Stimulated activated CD4-positive, alpha-beta T cell treated with anti-CD3 and anti-CD28 coated beads, Interleukin-4, amount 100 ng/mL, for 48 hours (primary cell): ENCODE results near the gene MUS81.
A peak's percentile ranks its signal among the peaks of the same experiment; 100 is the strongest.
"Not testable (repeated sequence)": the region's sequence is repeated elsewhere in the genome, so short reads cannot be mapped to it uniquely, and the experiment has no call there.

Experiments used
- DNase-seq, 2 donors: peaks; one replicate each; pipeline ENCODE4 v3.0.0-alpha.2; 2020; ENCODE audit warnings: low read depth in 2 of 2

MUS81 gene

DNA sequence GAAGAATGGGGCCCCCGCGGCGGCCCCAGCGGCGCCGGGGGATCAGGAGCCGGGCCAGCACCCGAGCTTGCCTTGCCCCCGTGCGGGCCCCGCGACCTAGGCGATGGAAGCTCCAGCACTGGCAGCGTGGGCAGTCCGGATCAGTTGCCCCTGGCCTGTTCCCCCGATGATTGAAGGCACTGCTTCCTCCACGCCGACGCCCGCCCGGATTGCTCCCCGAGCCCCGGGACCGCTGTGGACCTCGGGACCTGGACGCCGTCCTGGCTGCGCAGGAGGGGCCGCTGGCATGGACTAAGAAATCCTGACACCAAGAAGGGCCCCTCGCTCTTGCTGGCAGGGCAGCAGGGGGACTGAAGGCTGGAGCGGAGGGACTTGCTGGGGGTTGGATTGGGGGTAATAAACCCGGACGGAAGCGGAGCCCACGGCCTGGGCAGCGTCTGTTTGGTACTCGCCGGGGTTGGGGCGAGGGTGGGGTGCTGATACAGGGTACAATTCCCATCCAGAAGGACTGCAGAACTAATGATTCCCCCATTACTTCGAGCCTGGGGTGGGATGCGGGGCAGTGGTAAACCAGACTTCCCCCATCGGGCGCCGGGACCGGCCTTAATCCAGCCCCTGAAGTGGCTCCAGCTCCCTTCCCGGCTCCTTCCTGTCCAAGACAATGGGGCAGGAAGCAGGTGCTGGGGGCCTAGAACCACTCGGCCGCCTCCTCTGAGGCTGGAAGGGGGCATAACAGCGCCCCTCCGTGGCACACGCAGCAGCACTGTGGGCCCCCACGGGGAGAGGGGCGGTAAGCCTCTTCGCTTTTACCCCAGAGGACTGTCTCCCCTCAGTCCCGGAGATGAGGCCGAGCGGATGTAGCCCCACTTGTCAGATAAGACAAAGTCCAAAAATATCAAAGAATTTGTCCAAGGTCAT, 31.2 kb downstream of the MUS81 start:
- no peak for DNase-seq

DNA sequence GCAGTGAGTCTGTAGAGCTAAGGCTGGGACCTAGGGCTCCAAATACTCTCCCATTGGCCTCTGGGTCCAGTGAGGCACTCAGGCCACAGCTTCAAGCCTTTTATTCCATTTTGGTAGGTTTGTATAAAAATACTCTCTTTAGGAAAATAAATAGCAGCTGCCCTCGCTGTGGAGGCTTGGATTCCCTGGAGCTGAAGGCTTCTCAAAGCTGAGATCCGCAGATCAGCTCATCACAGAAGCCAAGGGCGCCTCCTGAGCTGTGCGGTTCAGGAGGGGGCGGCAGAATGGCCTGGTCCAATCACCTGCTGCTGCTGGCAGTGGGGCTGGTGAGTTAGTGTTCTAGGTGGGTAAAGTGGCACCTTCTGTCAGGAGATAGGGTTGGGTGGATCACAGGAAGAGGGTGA, 31.9 kb downstream of the MUS81 start:
- DNase-seq = not testable (repeated sequence)

DNA sequence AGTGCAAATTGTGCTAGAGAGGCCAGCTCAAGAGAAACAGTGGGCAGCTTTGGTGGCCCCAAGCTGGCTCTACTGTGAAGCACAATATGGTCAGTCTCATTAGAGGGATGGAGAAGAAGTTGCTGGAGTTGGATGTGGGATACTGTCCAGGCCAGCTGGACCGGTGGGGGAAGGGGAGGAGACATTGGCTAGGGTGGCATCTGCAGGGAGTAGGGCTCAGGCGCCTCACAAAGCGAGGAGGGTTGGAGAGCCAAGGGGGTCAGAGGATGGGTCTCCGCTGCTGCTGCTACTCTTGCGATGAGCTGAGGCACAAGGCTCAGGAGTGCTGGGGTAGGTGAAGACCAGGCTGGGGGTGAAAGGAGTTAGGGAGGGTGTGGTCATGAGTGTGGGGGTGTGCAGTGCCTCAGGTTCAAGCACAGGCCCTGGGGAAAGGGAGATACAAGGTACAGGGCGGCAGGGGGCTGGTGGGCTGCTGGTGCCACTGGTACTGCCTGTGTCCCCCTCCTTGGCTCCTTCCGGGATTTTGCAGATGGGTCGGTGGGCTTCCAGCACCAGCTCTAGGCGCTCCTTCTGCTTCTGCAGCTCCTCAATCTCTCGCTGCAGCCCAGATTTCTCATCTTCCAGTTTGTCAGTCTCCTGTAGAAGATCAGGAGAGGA, 32.6 kb downstream of the MUS81 start:
- no peak for DNase-seq

DNA sequence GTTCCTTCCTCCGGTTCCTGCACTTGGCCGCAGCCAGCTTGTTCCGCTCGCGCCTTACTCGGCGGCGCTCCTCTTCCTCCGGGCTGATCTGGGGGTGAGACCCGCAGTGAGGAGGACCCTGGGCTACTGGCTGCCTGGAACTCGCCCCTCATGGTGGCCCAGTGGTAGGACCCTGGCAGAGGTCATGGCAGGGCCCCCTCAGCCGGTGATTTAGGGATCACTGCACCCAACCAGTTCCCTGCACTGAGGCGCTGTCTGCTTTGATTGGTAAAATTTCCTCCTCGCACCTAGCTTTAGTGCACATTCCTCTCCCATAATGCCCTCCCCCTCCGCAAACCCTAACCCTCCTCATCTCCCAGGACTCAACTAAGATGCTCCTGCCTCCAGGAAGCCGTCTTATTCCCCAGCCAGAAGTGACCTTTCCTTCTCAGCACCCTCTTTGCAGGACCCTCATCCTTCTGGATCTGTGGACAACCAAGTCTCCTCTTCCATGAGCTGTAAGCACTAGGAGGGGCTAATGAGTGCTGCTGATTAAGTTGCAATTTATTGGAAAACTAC, 33.9 kb downstream of the MUS81 start:
- no peak for DNase-seq

DNA sequence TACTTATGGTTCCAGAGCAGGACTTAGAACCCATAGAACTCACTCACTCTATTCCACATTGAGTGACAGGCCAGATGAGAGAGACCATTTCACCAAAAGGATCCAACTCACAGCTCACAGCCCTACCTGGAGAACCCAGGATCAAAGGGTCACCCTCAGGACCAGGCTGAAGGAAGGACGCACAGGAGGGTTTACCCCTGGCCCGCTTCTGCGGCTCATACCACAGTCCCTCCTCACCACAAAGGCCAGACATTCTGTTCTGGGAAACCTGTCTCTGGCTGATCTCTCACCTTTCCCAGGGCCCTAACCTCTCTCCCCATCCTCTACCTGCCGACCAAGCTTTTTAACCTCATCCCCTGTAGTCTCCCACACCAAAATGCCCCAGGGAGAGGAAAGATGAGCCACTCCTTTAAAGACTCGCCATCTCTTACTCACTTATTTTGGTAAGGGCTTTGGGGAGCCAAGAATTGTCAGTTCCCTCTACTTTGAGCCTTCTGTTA, 35.3 kb downstream of the MUS81 start:
- no peak for DNase-seq

DNA sequence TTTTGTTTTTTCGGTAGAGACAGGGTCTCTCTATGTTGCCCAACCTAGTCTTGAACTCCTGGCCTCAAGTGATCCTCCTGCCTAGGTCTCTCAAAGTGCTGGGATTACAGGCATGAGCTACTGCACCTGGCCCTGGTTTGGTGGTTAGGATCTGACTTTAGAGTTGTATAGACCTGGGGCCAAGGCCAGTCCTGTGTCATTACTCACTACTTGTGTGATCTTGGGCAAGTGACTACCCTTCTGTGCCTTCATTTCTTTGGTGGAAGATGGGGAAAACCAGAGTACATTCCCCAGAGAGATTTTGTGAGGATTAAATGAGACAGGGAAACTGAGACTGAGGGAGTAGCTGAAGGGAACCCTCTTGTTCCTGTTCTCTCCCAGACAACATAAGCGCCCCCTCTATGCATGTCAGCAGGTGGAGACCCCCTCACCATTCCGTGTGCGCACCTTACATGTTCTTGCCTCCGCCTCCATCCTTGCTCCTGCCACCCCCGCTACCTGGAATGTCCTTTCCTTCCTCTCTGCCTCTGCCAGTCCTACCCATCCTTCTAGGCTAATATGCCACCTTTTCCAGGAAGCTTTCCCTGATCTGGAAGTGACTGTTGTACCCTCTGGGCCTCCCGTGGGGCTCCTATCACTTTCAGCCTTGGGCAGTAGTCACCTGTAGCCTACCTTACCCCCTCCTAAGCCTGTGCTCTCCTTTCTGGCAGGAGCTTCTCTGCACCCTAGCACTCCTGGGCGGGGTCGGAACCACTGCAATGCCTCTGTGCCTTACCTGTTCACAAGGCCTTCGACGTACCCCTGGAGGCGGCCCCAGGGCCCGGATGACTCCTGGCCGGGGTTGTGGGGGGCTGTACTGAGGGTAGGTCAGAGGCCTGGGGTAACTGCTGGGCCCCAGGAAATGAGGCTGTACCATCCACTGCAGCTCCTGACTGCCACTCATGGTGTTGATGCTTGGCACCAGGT, 36.1 kb downstream of the MUS81 start:
- no peak for DNase-seq

DNA sequence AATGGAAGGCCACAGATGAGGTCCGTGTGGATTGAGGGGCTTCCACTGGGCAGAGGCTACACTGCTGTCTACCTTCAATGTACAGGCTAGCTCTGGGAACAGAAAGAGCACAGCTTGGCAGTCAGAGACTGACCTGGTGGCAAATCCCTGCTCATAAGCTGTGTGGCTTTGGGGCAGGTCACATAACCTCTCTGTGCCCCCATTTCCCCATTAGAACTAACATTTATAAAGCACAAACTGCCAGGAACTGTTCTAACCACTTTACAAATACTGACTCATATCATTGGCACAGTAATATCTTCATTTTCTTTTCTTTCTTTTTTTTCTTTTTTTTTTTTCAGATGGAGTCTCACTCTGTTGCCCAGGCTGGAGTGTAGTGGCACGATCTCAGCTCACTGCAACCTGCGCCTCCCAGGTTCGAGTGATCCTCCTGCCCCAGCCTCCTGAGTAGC, 36.8 kb downstream of the MUS81 start:
- no peak for DNase-seq

DNA sequence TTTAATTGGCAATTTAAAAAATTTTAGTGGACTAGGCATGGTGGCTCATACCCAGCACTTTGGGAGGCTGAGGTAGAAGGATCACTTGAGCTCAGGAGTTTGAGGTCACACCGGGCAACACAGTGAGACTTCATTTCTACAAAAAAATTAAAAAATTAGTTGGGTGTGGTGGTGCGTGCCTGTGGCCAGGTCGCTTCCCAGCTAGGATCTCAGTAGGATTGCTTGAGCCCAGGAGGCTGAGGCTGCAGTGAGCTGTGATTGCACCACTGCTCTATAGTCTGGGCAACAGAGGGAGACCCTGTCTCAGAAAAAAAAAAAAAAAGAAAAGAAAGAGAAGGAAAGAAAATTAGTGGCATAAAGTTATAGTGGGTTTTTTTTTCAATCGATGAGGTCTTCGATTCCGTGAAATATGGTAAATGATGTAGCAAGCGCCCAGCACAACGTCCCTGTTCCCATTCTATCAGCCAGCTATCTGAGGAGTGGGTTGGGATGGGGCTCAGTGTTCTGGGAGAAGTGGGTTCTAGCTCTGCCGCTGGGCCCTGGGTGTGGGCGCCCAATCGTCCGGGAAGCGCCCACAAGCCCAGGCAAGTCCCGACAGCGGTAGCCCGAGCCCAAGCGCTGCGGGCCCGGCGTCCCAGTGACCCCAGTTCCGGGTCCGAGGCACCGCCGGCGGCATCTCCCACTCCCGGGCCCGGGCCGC, 38.6 kb downstream of the MUS81 start:
- DNase-seq = no peak

DNA sequence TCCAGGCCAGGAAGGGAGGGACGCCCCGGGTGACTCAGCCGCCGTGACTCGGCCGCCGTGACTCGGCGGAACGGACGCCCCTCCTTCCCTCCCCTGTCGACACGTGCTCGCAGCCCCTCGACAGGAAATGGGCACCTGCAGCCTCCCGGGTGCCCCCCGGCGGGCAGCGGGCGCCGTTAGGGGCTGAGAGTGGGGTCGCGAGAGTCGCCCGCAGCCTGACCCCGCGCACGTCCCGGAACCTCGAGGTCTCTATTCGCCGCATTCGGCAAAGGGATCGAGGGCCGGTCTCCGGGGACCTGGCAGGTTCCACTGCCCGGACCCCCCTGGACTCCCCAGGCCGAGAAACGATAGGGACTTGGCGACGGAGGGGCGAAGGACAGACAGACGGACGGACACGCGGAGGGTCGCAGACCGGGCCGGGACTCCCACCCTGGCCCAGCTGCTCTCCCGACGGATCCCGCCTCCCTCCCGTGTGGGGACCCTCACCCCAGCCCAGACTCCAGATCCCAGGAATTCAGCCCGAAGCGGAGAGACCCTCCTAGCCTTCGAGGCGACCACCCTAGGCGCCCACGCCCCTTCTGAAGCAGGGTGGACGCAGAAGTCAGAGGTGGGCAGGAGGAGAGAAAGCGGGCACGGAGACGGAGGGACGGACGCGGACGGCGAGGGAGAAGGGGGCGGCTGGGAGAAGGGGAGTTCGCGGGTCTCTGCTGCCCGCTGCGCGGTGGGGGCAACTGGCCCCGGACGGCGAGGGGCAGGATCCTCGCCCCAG, 39.3 kb downstream of the MUS81 start:
- peak; percentile 65 to 73 for DNase-seq

DNA sequence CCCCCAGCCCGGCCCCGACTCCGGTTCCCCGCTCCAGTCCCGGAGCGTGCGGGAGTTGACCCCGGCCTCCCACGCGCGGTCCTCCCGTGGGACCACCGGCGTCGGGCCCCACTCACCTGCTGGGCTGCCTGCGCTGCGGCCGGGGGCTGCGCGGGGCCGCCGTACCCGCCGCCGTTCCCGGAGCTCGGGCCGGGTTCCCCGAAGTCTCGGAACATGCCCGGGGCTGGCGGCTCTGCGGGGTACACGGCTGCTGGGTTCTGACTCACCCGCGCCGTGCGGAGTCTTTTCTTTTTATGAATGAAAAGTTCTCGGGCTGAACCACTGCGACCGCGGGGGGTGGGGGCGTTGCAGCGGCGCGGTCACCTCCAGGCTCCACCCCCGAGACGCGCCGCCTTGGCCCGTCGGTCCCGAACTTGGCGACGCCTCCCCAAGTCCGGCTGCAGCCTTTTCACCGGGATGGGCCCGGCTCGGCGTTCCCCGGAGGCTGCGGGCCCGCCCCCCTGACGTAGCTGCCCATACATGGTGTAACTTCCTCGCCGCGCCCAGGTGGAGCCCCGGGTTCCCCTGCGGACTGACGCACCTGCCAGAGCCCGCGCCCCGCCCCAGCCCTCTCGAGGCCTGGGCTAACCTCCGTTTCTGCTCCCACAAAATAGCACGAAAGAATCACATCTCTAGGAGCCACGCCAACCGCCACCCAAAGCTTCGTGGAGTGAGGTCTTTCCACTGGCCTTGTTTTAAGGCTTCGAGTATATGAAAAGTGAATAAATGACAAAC, 40.1 kb downstream of the MUS81 start, which contains the start of gene FOSL1:
Gene FOSL1, minus strand, starts transcription at position 264 of the 774 bp plus-strand sequence. Its CDS starts 49 bp downstream, at position 215.
- peak; percentile 94 for DNase-seq

DNA sequence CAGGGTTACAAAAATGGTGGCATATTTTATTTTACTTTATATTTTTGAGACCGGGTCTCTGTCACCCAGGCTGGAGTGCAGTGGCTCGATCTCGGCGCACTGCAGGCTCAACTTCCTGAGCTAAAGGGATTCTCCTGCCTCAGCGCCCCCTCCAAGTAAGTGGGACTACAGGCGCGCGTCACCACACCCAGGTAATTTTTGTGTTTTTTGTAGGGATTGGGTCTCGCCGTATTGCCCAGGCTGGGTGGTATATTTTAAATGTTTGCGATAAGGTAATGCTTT, 40.6 kb downstream of the MUS81 start:
- no peak for DNase-seq

DNA sequence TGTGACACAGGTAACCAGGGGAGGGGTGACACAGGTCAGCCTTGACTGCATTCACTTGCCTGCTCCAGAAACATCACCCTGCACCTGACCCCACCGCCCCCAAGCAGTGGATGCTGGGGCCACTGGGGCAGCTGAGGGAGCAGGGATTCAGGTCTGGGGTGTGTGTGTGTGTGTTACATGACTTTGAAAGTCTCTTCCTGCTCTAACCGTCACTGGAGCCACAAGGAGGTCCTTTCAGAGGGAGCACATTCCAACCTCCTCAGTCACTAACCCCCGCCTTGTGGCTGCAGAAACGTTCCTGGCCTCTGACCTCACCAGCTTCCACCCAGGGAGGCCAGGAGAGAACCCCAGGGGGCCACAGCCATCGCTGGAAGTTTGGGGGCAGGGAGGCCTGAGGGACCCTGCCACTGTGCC, 42.8 kb downstream of the MUS81 start:
- no peak for DNase-seq

DNA sequence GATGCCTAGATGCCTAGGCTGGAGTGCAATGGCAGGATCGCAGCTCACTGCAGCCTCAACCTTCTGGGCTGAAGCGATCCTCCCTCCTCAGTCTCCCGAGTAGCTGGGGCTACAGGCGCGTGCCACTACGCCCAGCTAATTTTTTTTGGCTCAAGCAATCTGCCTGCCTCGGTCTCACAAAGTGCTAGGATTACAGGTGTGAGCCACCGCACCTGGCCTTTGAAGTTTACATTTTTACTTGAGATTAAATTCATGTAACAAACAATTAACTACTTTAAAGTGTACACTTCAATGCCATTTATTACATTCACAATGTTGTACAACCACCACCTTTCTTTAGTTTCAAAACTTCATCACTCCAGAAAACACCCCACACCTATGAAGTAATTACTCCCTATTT, 43.5 kb downstream of the MUS81 start:
- no peak for DNase-seq

DNA sequence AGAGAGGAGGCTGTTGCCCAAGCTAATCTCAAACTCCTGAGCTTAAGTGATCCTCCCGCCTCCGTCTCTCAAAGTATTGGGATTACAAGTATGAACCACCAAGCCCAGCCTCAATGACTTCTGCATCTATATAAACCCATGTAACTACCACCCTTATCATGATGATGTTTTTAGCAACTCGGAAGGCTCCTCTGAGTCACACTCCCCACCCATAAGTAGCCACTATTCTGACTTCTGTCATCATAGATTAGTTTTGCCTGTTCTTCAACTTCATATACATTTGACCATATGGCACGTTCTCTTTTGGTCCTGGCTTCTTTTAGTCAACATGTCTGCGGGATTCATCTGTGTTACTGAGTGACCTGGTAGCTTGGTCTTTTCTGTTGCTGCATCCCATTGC, 46.4 kb downstream of the MUS81 start:
- DNase-seq = no peak

DNA sequence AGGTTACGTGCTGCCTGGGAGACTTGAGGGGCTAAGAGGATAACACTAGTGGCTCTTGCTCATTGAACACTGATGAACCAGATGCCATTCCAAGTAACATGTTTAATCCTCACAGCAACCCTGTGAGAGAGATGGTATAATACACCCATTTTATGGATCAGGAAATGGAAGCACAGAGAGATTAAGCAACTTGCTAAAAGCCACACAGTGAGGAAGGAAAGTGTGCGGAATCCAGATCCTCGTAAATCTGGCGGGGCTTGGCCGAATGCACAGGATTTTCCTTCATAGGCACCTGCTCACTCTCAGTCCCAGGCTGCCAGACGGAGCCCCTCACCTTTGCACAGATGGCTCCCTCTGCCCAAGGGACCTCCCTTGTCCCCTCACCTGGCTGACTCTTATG, 47.6 kb downstream of the MUS81 start:
- DNase-seq = no peak

DNA sequence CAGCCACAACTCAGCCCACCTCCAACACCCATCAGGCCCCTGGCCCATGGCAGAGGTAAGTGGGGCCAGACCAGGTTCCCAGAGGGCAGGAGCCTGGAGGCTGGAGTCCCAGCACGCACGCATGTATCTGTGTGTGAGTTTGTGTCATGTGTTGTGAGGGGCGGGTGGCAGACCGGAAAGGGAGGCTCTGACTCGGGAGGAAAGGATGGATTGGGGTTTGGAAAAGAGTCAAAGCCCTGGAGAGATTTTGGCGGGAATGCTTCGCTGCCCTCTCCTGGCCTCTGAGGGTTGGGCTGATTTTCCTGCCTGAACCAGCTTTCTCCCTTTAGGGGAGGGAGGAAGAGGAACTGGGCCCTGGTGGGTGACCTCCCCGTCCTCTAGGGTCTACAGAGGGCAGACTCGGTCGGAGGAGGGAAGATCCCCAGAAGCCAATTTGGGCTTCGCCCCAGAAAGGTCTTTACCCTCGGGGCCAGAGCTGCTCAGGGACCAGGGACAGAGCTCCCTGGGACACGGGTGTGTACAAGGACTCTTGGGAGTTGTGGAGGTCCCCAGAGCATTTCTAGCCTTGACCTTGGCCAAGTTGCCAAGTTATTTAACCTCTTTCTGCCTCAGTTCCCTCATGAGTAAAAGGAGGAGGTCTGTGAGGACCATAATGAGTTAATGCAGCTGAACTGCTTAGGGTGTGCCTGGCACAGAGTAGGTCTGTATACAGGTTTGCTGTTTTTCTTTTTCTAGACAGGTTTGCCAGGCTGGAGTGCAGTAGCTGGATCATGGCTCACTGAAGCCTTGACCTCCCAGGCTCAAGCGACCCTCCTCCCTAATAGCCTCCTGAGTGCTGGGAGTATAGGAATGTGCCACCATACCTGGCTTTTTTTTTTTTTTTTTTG, 51.7 kb downstream of the MUS81 start:
- DNase-seq = no peak

DNA sequence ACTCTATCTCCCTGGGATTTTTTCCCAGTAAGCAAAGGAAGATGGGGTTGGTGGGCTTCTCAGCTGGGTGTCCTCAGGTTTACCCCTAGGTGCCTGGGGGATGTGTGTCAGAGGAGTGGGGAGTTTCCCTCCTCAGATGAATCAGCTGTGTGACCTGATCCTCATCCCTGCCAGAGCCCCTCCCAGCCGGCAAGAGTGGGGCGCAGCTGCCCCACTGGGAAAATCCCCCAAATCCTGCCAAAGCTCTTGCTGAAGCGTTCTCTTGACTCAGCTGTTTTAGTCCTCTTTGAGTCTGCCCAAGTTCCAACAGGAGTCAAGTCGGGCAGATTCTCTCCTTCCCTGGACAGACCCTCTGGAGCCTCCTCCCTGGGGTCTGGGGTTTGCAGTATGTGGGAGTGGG, 52.6 kb downstream of the MUS81 start:
- no peak for DNase-seq

DNA sequence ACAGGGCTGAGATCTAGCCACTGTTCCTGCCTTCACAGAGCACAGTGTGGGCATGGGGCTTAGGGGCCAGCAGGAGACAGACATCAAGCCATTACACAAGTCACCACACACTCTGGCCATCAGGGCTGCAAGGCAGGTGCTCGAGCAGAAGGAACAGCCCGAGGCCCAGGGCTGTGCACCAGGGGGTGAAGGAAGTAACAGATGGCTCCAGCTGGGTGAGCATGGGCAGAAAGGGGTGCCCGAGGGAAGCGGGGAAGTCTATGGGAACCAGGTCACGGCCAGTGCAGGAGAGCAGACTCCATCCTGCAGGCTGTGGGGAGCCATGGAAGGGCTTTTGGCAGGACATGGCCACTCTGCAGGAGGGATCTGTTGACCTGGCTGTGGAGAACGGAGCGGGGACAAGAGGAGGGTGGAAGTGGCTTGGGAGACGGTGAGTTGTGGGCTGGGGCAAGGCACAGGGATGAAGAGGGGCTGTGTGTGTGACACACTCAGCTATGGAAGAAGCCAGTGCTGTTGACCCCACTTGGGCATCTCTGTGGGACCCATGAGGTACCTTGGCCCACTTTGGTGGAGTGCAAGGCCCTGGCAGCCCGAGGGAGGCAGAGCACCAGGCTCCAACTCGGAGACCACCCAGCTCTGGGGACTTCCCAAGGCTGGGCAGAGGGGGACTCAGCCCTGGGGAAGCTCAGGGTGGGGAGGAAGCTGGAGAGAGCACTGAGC, 55.0 kb downstream of the MUS81 start:
- DNase-seq = no peak
